HepG2 (cell line): ENCODE data around the gene RPS6KB1.
"Not testable (repeated sequence)": the region's sequence is repeated elsewhere in the genome, so short reads cannot be mapped to it uniquely, and the experiment has no call there.

ENCODE experiments used
- HNF4G ChIP-seq, 2 experiments: sonication (generic) in 1 of 2; formaldehyde crosslinking in 1 of 2; IDR thresholded peaks; 2 replicates each; pipeline versions ENCODE4 v1.4.0 to v1.6.1; 2011 to 2020; ENCODE audit warnings: borderline replicate concordance in 2 of 2, low read depth in 2 of 2, mild to moderate bottlenecking in 2 of 2, low read length in 1 of 2, missing genetic modification reagents in 1 of 2, moderate library complexity in 1 of 2
- MED13 ChIP-seq: sonication (generic); formaldehyde crosslinking; IDR thresholded peaks from 2 replicates; pipeline ENCODE4 v1.5.0; 2020; ENCODE audit warnings: missing genetic modification reagents
- NR1H2 ChIP-seq: sonication (generic); formaldehyde crosslinking; IDR thresholded peaks from 2 replicates; pipeline ENCODE4 v1.8.1; 2022; ENCODE audit warnings: low read depth, missing genetic modification reagents, borderline replicate concordance
- RAD21 ChIP-seq: fragments of 450-650 bp; formaldehyde crosslinking; IDR thresholded peaks from 2 replicates; pipeline ENCODE4 v1.5.0; 2020; ENCODE audit warnings: mild to moderate bottlenecking
- SMC3 ChIP-seq: IDR thresholded peaks from 2 replicates; pipeline ENCODE4 v1.6.1; 2011; ENCODE audit warnings: low read length, improper control_type of control experiment
- ZBTB26 ChIP-seq: IDR thresholded peaks from 2 replicates; pipeline ENCODE4 v1.6.1; 2016; ENCODE audit warnings: missing compliant biosample characterization, missing genetic modification reagents, borderline replicate concordance
- ZBTB37 ChIP-seq: sonication (generic); formaldehyde crosslinking; IDR thresholded peaks from 2 replicates; pipeline ENCODE4 v1.4.0; 2020; ENCODE audit warnings: mild to moderate bottlenecking, missing genetic modification reagents
- ZNF432 ChIP-seq: sonication (generic); formaldehyde crosslinking; IDR thresholded peaks from 2 replicates; pipeline ENCODE4 v1.5.0; 2020; ENCODE audit warnings: missing genetic modification reagents, mild to moderate bottlenecking, borderline replicate concordance
- ZNF513 ChIP-seq: sonication (generic); formaldehyde crosslinking; conservative IDR thresholded peaks from 2 replicates; pipeline ENCODE4 v1.5.0; 2020; ENCODE audit warnings: missing genetic modification reagents
- TF ChIP-seq, protein P1 (sequence below): sonication (generic); formaldehyde crosslinking; IDR thresholded peaks from 2 replicates; pipeline ENCODE4 v1.5.0; 2020; ENCODE audit warnings: mild to moderate bottlenecking, missing genetic modification reagents, borderline replicate concordance

- not testable (repeated sequence) for TF ChIP-seq HNF4G (IDR thresholded peaks at IDR 0.05; ENCODE audit: borderline replicate concordance, low read depth, low read length); HNF4G (CRISPR knock-in tag; IDR thresholded peaks at IDR 0.05; ENCODE audit: borderline replicate concordance, low read depth); ZBTB37 (CRISPR knock-in tag); RAD21 (CRISPR knock-in tag); ZNF513 (CRISPR knock-in tag); NR1H2 (CRISPR knock-in tag); ZBTB26 (CRISPR knock-in tag); ZNF432 (CRISPR knock-in tag); MED13 (CRISPR knock-in tag); SMC3
- TF ChIP-seq, protein P1, sequence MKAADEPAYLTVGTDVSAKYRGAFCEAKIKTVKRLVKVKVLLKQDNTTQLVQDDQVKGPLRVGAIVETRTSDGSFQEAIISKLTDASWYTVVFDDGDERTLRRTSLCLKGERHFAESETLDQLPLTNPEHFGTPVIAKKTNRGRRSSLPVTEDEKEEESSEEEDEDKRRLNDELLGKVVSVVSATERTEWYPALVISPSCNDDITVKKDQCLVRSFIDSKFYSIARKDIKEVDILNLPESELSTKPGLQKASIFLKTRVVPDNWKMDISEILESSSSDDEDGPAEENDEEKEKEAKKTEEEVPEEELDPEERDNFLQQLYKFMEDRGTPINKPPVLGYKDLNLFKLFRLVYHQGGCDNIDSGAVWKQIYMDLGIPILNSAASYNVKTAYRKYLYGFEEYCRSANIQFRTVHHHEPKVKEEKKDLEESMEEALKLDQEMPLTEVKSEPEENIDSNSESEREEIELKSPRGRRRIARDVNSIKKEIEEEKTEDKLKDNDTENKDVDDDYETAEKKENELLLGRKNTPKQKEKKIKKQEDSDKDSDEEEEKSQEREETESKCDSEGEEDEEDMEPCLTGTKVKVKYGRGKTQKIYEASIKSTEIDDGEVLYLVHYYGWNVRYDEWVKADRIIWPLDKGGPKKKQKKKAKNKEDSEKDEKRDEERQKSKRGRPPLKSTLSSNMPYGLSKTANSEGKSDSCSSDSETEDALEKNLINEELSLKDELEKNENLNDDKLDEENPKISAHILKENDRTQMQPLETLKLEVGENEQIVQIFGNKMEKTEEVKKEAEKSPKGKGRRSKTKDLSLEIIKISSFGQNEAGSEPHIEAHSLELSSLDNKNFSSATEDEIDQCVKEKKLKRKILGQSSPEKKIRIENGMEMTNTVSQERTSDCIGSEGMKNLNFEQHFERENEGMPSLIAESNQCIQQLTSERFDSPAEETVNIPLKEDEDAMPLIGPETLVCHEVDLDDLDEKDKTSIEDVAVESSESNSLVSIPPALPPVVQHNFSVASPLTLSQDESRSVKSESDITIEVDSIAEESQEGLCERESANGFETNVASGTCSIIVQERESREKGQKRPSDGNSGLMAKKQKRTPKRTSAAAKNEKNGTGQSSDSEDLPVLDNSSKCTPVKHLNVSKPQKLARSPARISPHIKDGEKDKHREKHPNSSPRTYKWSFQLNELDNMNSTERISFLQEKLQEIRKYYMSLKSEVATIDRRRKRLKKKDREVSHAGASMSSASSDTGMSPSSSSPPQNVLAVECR (CRISPR knock-in tag), result not testable (repeated sequence)
These were observed 42.6 kb upstream of the RPS6KB1 start for GRCh38 chr17:59850311-59850710.
